Liver (tissue), 9 donors: ENCODE data around the gene ADORA2A. TPM values are rescaled to one million over a fixed set of nuclear protein-coding genes. Genes with fewer than 3 reads are reported as not detected.

Experiments used
- DNase-seq: peaks from one replicate; pipeline ENCODE4 v3.0.0-alpha.2; 2017; ENCODE audit warnings: low spot score
- H3K27ac ChIP-seq, 2 donors: one replicate each; pipeline ENCODE4 v1.7.0; 2013; ENCODE audit warnings: inconsistent platforms in 2 of 2, low read length in 2 of 2, control low read depth in 1 of 2, low read depth in 1 of 2, mild to moderate bottlenecking in 1 of 2
- H3K27me3 ChIP-seq, 4 donors: one replicate each; pipeline versions ENCODE4 v1.6.1 to v1.7.0; 2013; ENCODE audit warnings: low read length in 3 of 4, inconsistent platforms in 1 of 4, mild to moderate bottlenecking in 1 of 4, moderate library complexity in 1 of 4; ENCODE audit not compliant: control insufficient read depth in 4 of 4, insufficient read depth in 4 of 4
- H3K36me3 ChIP-seq, 4 donors: one replicate each; pipeline versions ENCODE4 v1.6.1 to v1.7.0; 2013; ENCODE audit warnings: low read length in 3 of 4, mild to moderate bottlenecking in 3 of 4, low read depth in 1 of 4, moderate library complexity in 1 of 4; ENCODE audit not compliant: control insufficient read depth in 4 of 4, insufficient read depth in 3 of 4
- H3K4me1 ChIP-seq, 4 donors: one replicate each; pipeline versions ENCODE4 v1.6.1 to v1.7.0; 2013; ENCODE audit warnings: low read length in 3 of 4, mild to moderate bottlenecking in 3 of 4, moderate library complexity in 1 of 4; ENCODE audit not compliant: control insufficient read depth in 4 of 4, insufficient read depth in 4 of 4
- H3K4me3 ChIP-seq, 3 donors: one replicate each; pipeline versions ENCODE4 v1.6.1 to v1.7.0; 2013; ENCODE audit warnings: low read length in 3 of 3, control low read depth in 1 of 3, low read depth in 1 of 3, mild to moderate bottlenecking in 1 of 3
- H3K9ac ChIP-seq, 2 donors: one replicate each; pipeline ENCODE4 v1.7.0; 2013; ENCODE audit warnings: low read length in 2 of 2, mild to moderate bottlenecking in 2 of 2, moderate library complexity in 2 of 2, control low read depth in 1 of 2, low read depth in 1 of 2
- H3K9me3 ChIP-seq, 4 donors: one replicate each; pipeline versions ENCODE4 v1.6.1 to v1.7.0; 2013; ENCODE audit warnings: low read length in 3 of 4; ENCODE audit not compliant: control insufficient read depth in 4 of 4
- ATF3 ChIP-seq: IDR thresholded peaks from 2 replicates; pipeline ENCODE4 v1.6.1; 2016; ENCODE audit warnings: antibody characterized with exemption
- EGR1 ChIP-seq, 2 donors: IDR thresholded peaks; 2 replicates each; pipeline ENCODE4 v1.6.1; 2016 to 2018; ENCODE audit warnings: antibody characterized with exemption in 2 of 2, low read depth in 2 of 2
- FOXA1 ChIP-seq: IDR thresholded peaks from 2 replicates; pipeline ENCODE4 v1.6.1; 2016; ENCODE audit warnings: antibody characterized with exemption
- FOXA2 ChIP-seq: IDR thresholded peaks from 2 replicates; pipeline ENCODE4 v1.6.1; 2016; ENCODE audit warnings: antibody characterized with exemption
- GABPA ChIP-seq, 2 donors: IDR thresholded peaks in 1 of 2; conservative IDR thresholded peaks in 1 of 2; 2 replicates each; pipeline ENCODE4 v1.6.1; 2016; ENCODE audit warnings: antibody characterized with exemption in 2 of 2, mild to moderate bottlenecking in 1 of 2, moderate library complexity in 1 of 2
- HNF4A ChIP-seq, 2 donors: conservative IDR thresholded peaks; 2 replicates each; pipeline ENCODE4 v1.6.1; 2016; ENCODE audit warnings: antibody characterized with exemption in 2 of 2, mild to moderate bottlenecking in 2 of 2
- HNF4G ChIP-seq: IDR thresholded peaks from 2 replicates; pipeline ENCODE4 v1.6.1; 2016; ENCODE audit warnings: antibody characterized with exemption
- JUND ChIP-seq, 2 donors: IDR thresholded peaks; 2 replicates each; pipeline ENCODE4 v1.6.1; 2016; ENCODE audit warnings: antibody characterized with exemption in 2 of 2
- MAX ChIP-seq: IDR thresholded peaks from 2 replicates; pipeline ENCODE4 v1.6.1; 2016; ENCODE audit warnings: antibody characterized with exemption
- NR2F2 ChIP-seq: IDR thresholded peaks from 2 replicates; pipeline ENCODE4 v1.6.1; 2016; ENCODE audit warnings: antibody characterized with exemption
- RAD21 ChIP-seq, 2 donors: IDR thresholded peaks; 2 replicates each; pipeline ENCODE4 v1.6.1; 2016; ENCODE audit warnings: antibody characterized with exemption in 2 of 2, mild to moderate bottlenecking in 2 of 2
- RXRA ChIP-seq, 2 donors: IDR thresholded peaks; 2 replicates each; pipeline ENCODE4 v1.6.1; 2017 to 2018; ENCODE audit warnings: antibody characterized with exemption in 2 of 2, mild to moderate bottlenecking in 1 of 2
- SP1 ChIP-seq: IDR thresholded peaks from 2 replicates; pipeline ENCODE4 v1.6.1; 2018; ENCODE audit warnings: antibody characterized with exemption, mild to moderate bottlenecking
- TAF1 ChIP-seq: conservative IDR thresholded peaks from 2 replicates; pipeline ENCODE4 v1.6.1; 2016; ENCODE audit warnings: antibody characterized with exemption, mild to moderate bottlenecking
- YY1 ChIP-seq: IDR thresholded peaks from 2 replicates; pipeline ENCODE4 v1.6.1; 2016; ENCODE audit warnings: antibody characterized with exemption, mild to moderate bottlenecking
- WGBS: extraction: QIAGEN DNeasy Blood & Tissue Kit; methylation state at CpG from one replicate; pipeline ENCODE4 v1.1.7; 2013; 5-methylcytosine and 5-hydroxymethylcytosine counted together
- polyA plus RNA-seq, 2 donors: library from polyadenylated mRNA; stranded (reverse) in 1 of 2; unstranded in 1 of 2; fragments of 200-250 nt in 1 of 2; fragments of >200 nt in 1 of 2; fragmentation: Nextera tagmentation in 1 of 2; extraction: Ambion mirVana in 1 of 2; gene quantifications; one replicate each; pipeline versions ENCODE4 v1.2.1 to v1.2.3, GENCODE V29; 2013 to 2015
- total RNA-seq, 2 donors: library from RNA; depleted of rRNA; stranded (reverse); fragments of >200 nt; gene quantifications; one replicate each; pipeline ENCODE4 v1.2.3, GENCODE V29; 2014
- TF ChIP-seq, protein P1 (sequence below): IDR thresholded peaks from 2 replicates; pipeline ENCODE4 v1.6.1; 2016; ENCODE audit warnings: antibody characterized with exemption
- TF ChIP-seq, protein P2 (sequence below): fragments of 150-350 bp; IDR thresholded peaks from 2 replicates; pipeline ENCODE4 v1.5.1; 2017; ENCODE audit warnings: improper control_type of control experiment, low read depth, low read length; ENCODE audit not compliant: missing input control
- TF ChIP-seq, protein P3 (sequence below): IDR thresholded peaks from 2 replicates; pipeline ENCODE4 v1.6.1; 2016; ENCODE audit warnings: antibody characterized with exemption, mild to moderate bottlenecking
- donor health status: healthy.
- donor health status: healthy.
- donor health status: healthy.
- donor health status: healthy.
- donor health status: healthy.

ADORA2A gene
- total and polyA plus RNA-seq, 4 donors, result 3.4 to 5.4 (median 3.9) TPM

- H3K27ac ChIP-seq, result no peak overlapping the region
- DNase-seq, result no peak
- H3K36me3 ChIP-seq, result peaks cover 0 to 29% (median 16%) of the 10 kb centered on the region in 4 donors
- TF ChIP-seq FOXA1, result no peak
- no peak for TF ChIP-seq GABPA (IDR thresholded peaks at IDR 0.05 in 1 of 2, conservative IDR thresholded peaks at IDR 0.05 in 1 of 2)
- TF ChIP-seq EGR1 (IDR thresholded peaks at IDR 0.05; ENCODE audit: low read depth in 2 of 2), result no peak
- TF ChIP-seq ATF3, result no peak
- no peak for TF ChIP-seq FOXA2
- no peak for TF ChIP-seq RXRA (IDR thresholded peaks at IDR 0.05)
- TF ChIP-seq, protein P1, sequence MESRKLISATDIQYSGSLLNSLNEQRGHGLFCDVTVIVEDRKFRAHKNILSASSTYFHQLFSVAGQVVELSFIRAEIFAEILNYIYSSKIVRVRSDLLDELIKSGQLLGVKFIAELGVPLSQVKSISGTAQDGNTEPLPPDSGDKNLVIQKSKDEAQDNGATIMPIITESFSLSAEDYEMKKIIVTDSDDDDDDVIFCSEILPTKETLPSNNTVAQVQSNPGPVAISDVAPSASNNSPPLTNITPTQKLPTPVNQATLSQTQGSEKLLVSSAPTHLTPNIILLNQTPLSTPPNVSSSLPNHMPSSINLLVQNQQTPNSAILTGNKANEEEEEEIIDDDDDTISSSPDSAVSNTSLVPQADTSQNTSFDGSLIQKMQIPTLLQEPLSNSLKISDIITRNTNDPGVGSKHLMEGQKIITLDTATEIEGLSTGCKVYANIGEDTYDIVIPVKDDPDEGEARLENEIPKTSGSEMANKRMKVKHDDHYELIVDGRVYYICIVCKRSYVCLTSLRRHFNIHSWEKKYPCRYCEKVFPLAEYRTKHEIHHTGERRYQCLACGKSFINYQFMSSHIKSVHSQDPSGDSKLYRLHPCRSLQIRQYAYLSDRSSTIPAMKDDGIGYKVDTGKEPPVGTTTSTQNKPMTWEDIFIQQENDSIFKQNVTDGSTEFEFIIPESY, result no peak
- no peak for TF ChIP-seq MAX
- TF ChIP-seq NR2F2, result no peak
- TF ChIP-seq RAD21 (IDR thresholded peaks at IDR 0.05), result no peak
- TF ChIP-seq, protein P2, sequence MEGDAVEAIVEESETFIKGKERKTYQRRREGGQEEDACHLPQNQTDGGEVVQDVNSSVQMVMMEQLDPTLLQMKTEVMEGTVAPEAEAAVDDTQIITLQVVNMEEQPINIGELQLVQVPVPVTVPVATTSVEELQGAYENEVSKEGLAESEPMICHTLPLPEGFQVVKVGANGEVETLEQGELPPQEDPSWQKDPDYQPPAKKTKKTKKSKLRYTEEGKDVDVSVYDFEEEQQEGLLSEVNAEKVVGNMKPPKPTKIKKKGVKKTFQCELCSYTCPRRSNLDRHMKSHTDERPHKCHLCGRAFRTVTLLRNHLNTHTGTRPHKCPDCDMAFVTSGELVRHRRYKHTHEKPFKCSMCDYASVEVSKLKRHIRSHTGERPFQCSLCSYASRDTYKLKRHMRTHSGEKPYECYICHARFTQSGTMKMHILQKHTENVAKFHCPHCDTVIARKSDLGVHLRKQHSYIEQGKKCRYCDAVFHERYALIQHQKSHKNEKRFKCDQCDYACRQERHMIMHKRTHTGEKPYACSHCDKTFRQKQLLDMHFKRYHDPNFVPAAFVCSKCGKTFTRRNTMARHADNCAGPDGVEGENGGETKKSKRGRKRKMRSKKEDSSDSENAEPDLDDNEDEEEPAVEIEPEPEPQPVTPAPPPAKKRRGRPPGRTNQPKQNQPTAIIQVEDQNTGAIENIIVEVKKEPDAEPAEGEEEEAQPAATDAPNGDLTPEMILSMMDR, result no peak
- TF ChIP-seq JUND (IDR thresholded peaks at IDR 0.05), result no peak
- TF ChIP-seq, protein P3, sequence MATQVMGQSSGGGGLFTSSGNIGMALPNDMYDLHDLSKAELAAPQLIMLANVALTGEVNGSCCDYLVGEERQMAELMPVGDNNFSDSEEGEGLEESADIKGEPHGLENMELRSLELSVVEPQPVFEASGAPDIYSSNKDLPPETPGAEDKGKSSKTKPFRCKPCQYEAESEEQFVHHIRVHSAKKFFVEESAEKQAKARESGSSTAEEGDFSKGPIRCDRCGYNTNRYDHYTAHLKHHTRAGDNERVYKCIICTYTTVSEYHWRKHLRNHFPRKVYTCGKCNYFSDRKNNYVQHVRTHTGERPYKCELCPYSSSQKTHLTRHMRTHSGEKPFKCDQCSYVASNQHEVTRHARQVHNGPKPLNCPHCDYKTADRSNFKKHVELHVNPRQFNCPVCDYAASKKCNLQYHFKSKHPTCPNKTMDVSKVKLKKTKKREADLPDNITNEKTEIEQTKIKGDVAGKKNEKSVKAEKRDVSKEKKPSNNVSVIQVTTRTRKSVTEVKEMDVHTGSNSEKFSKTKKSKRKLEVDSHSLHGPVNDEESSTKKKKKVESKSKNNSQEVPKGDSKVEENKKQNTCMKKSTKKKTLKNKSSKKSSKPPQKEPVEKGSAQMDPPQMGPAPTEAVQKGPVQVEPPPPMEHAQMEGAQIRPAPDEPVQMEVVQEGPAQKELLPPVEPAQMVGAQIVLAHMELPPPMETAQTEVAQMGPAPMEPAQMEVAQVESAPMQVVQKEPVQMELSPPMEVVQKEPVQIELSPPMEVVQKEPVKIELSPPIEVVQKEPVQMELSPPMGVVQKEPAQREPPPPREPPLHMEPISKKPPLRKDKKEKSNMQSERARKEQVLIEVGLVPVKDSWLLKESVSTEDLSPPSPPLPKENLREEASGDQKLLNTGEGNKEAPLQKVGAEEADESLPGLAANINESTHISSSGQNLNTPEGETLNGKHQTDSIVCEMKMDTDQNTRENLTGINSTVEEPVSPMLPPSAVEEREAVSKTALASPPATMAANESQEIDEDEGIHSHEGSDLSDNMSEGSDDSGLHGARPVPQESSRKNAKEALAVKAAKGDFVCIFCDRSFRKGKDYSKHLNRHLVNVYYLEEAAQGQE, result no peak
- no peak for TF ChIP-seq HNF4G
- no peak for TF ChIP-seq HNF4A (conservative IDR thresholded peaks at IDR 0.05)
- no peak for TF ChIP-seq SP1
- no peak for TF ChIP-seq TAF1
- TF ChIP-seq YY1, result no peak
- H3K4me3 ChIP-seq, result no peak overlapping the region
- no peaks in the 10 kb centered on the region for H3K9me3 ChIP-seq
- H3K27me3 ChIP-seq, result no peaks in the 10 kb centered on the region
- no peak overlapping the region for H3K9ac ChIP-seq
- H3K4me1 ChIP-seq, result peaks cover 0 to 2% (median 0%) of the 10 kb centered on the region in 4 donors
- WGBS, result 89% methylated on average over 8 of the region's 8 CpGs
Observed at GRCh38 chr22:24442352-24442744, 14.9 kb downstream of the ADORA2A start.
